HepG2 (cell line): ENCODE measurements around the gene MOGAT3.
A peak's percentile ranks its signal among the peaks of the same experiment; 100 is the strongest.

Experiments
- ATF1 ChIP-seq: IDR thresholded peaks from 2 replicates; pipeline ENCODE4 v1.6.1; 2016; ENCODE audit warnings: mild to moderate bottlenecking, control low read depth
- CTCF ChIP-seq: sonication (generic); formaldehyde crosslinking; IDR thresholded peaks from 2 replicates; pipeline ENCODE4 v1.5.0; 2020; ENCODE audit warnings: mild to moderate bottlenecking, missing genetic modification reagents, moderate library complexity
- EHMT2 ChIP-seq: fragments of 200-600 bp; sonication (generic); IDR thresholded peaks from 2 replicates; pipeline ENCODE4 v1.7.0; 2017; ENCODE audit warnings: antibody characterized with exemption, low read depth, low read length, borderline replicate concordance
- MTF2 ChIP-seq: sonication (generic); formaldehyde crosslinking; IDR thresholded peaks from 2 replicates; pipeline ENCODE4 v1.5.0; 2020; ENCODE audit warnings: missing genetic modification reagents, borderline replicate concordance
- SKIL ChIP-seq: sonication (generic); formaldehyde crosslinking; IDR thresholded peaks from 2 replicates; pipeline ENCODE4 v1.8.0; 2022; ENCODE audit warnings: missing genetic modification reagents, mild to moderate bottlenecking, moderate library complexity, borderline replicate concordance
- ZBTB49 ChIP-seq: sonication (generic); formaldehyde crosslinking; IDR thresholded peaks from 2 replicates; pipeline ENCODE4 v1.4.0; 2020; ENCODE audit warnings: missing genetic modification reagents, borderline replicate concordance
- ZC3H4 ChIP-seq: sonication (generic); formaldehyde crosslinking; IDR thresholded peaks from 2 replicates; pipeline ENCODE4 v1.4.0; 2020; ENCODE audit warnings: missing genetic modification reagents, borderline replicate concordance
- ZFP36 ChIP-seq: fragments of 150-350 bp; IDR thresholded peaks from 2 replicates; pipeline ENCODE4 v1.6.1; 2018; ENCODE audit warnings: borderline replicate concordance, low read length, low read depth; ENCODE audit not compliant: partially characterized antibody
- ZNF143 ChIP-seq: sonication (generic); formaldehyde crosslinking; IDR thresholded peaks from 2 replicates; pipeline ENCODE4 v1.4.0; 2020; ENCODE audit warnings: missing genetic modification reagents
- ZNF282 ChIP-seq: fragments of 450-650 bp; IDR thresholded peaks from 2 replicates; pipeline ENCODE4 v1.6.1; 2018; ENCODE audit not compliant: partially characterized antibody
- ZNF512 ChIP-seq: sonication (generic); formaldehyde crosslinking; IDR thresholded peaks from 2 replicates; pipeline ENCODE4 v1.4.0; 2020; ENCODE audit warnings: mild to moderate bottlenecking, missing genetic modification reagents
- ZNF883 ChIP-seq: sonication (generic); formaldehyde crosslinking; IDR thresholded peaks from 2 replicates; pipeline ENCODE4 v1.5.1; 2020; ENCODE audit warnings: mild to moderate bottlenecking, missing genetic modification reagents; ENCODE audit errors: not compliant biosample characterization

- TF ChIP-seq ZC3H4 (CRISPR knock-in tag) (no peak), SKIL (CRISPR knock-in tag) (no peak), ZNF512 (no peak), MTF2 (CRISPR knock-in tag) (no peak), ATF1 (CRISPR knock-in tag) (no peak), ZNF282 (no peak), EHMT2 (no peak), CTCF (CRISPR knock-in tag) (0 out of 2 replicates have a peak, but pooled peaks have one; percentile 4), ZNF143 (no peak), ZFP36 (no peak), ZBTB49 (CRISPR knock-in tag) (no peak), ZNF883 (CRISPR knock-in tag) (no peak)
These were observed 46.7 kb downstream of the MOGAT3 start, which contains the start of gene AP1S1 for GRCh38 chr7:101153969-101154692.
